COLO668 (cell line): Measurements from ENCODE around the gene KMT2C.

Source experiments
- DNase-seq: peaks from one replicate; lab custom pipeline; 2025; ENCODE audit not compliant: unreplicated experiment; lab: John Stamatoyannopoulos, UW

The KMT2C gene

DNA sequence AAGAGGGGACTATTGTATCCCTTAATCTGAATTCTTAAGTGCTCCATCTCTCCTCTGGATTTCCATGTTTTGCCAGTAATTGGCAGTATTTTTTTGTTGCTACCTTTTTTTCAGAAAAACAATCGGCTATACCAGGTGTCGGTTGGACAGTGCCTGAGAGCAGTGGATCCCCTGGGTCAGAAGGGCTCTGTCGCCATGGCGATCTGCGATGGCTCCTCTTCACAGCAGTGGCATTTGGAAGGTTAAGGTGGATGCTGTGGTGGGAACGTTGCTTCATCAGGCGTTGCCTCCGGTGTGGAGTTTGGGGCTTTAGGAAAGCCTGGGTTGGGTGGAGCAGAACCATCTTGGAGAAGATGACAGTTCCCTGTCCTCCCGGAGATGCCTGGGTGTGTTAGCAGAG is 314.4 kb downstream of the KMT2C start:
- DNase-seq: no peak

DNA sequence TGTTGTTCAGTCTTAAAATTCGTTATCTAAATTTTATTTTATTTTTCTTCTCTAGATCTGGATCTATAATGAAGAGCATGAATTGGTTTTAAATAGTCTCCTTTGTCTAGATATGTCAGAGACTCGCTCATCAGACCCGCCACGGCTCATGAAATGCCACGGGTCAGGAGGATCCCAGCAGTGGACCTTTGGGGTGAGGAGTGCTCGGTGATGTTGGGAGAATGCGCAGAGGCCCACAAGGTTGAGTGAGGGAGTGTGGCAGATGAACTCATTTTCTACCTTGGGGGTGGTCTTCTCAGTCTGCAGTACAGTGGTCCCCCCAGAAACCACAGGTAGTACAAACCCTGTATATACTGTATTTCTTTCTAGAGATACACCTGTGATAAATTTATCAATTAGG is 315.0 kb downstream of the KMT2C start:
- no peak for DNase-seq

DNA sequence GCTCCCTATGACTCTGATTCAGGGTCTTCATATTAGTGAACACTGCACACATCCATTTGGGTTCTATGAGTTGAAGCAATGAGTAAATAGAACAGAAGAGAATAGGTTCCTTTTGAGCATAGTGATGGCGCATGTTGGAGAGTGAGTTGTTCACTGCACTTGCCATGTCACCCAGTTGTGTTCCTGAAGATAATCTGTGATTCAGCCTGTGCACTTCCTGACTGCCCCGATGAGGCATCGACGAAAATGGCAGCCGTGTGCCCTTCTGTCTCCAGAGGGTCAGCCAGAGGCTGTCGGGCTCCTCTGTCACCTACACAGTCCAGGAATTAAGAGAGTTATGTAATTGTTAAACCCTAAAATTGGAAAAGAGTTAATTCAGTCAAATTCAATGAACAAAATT is 315.6 kb downstream of the KMT2C start:
- no peak for DNase-seq

DNA sequence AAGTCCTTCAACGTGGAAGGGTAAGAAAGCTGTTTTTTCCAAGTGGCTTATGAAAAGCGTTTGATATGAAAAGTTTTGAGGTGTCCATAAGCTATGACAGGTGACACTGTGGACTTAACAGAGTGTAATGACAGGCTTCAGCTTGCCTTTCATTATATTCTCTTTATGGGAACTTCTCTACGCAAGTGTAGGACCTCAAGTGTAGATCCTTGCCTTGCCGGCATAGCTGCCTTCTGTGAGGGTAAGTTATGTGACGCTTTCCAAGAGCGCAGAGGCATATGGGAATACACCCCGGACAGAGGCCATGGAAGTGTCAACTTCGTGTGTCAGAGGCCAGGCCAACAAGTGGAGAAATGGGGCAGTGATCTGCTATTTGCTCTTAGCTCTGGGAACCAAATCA is 318.4 kb downstream of the KMT2C start:
- DNase-seq: no peak

DNA sequence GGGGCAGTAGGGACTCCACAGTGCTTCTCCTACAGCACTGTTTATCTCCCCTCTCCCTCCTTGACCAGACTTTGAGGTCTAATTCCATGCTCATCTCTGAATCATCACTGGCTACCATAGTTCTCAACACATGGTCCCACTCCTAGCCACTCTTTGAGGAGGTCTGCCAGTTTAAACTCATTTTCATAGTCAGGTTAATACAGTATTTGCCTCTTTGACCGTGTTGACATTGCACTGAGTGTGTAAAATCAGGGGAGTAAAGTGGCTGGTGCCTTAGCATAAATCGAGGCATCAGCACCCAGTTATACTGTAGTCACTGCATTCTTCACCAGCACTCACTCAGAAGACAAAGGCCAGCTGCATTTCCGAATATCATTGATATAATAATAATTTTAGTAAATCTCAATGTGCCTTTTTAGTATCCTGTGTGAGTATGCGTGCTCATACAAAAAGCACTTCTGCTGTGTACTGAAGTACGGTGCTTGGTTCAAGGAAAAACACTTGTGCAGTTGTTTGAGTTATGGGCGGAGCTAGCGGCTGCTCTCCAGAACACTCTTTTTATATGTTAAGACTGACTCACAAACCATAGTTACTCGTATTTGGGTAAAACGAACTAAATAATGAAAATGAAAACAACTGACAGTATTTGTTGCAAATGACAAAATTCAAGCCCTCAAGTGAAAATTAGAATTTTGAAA is 320.6 kb downstream of the KMT2C start:
- DNase-seq: no peak

DNA sequence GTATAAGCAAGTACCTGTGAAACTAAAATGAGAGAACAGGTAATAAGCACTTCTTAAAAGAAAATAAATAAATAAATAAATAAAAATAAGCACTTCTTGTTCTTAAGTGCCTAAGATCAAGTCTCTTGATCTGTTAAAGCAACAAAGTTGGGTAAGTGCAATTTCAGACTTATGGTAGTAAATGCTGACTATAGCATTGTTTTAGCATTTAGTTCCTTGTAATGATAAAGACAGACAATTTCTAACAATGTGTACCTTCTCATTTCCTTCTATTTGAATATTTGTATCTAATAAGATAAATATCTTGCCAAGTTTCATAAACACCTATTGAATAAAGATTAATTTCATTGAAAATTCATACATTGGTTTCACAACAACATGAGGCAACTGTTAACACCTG is 323.0 kb downstream of the KMT2C start:
- DNase-seq: no peak

DNA sequence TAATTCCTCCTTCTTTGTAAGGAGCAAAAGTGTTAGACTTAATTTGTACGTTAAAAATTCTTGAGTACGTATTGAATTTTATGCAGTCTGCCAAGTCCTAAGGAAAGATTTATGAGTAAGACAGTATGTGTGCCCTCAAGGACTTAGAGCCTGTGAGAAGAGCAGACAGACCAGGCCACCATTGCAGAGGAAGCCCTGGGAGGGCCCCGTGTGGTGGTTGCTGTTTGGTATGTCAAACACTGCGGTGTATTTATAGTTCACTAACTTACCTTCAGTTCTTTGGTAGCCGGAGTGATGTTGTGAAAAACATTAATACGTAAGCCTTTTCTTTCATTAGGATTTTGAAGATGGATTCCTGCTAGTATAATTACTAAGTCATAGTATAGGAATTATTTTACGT is 327.4 kb downstream of the KMT2C start:
- no peak for DNase-seq

DNA sequence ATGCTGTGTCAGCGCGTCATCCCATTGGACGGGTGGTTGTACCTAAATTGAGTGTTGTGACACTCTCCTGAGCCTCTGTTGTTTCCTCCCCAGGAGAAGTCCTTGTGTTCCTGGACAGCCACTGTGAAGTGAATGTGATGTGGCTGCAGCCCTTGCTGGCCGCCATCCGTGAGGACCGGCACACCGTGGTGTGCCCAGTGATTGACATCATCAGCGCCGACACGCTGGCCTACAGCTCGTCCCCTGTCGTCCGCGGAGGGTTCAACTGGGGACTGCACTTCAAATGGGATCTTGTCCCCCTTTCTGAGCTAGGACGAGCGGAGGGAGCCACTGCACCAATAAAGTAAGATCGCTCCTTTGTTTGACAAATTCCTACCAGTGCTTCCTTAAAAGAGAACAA is 327.9 kb downstream of the KMT2C start:
- DNase-seq: no peak

DNA sequence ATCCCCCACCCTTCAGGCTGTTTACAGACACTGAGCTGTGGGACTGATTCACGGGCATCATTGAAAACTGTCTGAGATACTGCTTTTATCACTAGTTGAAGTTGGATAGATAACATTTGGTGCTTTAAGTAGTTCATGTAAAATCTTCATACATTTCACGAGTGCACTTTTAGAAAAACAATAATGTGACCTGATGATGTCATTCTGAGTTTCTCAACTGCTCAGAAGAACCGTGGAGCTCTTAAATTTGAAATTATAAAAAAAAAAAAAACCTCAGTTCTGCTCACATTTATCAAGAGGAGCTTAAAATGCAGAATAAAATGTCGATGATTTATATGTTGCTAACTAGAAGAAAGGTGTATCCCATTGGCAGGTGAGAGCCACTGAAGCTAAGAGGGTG is 328.8 kb downstream of the KMT2C start:
- DNase-seq: no peak

DNA sequence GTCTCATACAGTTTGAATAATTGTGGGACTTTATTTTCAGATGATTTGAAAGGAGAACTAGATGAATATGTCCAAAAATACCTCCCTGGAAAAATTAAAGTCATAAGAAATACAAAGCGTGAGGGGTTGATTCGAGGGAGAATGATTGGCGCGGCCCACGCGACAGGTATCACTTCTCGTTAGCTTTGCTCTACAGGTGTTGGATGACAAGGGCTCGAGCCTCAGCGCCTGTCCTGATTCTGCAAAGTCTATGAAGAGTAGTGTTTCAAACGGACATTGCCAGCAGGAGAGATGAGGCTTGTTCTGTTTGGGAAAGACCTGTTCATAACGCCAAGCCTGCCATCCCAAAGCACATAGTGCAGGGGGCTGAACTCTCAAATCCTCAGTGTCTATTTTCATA is 330.6 kb downstream of the KMT2C start:
- DNase-seq: no peak

DNA sequence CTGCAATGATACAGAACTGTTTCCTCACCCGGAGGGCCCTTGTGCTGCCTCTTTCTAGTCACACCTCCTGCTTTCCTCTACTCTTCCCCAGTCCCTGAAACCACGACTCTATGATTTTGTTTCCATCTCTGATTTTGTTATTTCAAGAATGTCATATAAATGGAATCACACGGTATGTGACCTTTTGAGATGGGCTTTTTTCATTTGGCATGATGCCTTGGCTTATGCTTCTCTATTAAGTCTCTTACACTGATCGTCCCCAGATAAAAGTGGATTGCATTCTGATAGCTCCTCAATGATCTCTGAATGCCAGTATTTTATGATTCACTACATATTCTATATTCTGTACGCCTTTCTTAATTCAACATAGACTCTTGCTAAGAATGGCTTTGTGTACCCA is 332.1 kb downstream of the KMT2C start:
- no peak for DNase-seq

DNA sequence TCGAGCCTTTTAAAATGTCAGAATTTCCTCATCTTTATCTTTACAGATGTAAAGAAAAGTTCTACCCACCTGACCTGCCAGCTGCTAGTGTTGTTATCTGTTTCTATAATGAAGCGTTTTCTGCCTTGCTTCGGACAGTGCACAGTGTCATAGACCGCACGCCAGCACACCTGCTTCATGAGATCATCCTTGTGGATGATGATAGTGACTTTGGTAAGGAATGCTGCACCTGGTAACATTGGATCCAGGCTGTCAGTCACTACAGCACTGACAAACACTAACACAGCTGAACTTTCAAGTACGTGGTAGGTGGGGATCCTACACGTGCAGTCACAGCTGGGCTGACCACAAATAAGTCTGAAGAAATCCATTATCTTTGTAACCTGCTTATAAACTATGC is 332.7 kb downstream of the KMT2C start:
- no peak for DNase-seq

DNA sequence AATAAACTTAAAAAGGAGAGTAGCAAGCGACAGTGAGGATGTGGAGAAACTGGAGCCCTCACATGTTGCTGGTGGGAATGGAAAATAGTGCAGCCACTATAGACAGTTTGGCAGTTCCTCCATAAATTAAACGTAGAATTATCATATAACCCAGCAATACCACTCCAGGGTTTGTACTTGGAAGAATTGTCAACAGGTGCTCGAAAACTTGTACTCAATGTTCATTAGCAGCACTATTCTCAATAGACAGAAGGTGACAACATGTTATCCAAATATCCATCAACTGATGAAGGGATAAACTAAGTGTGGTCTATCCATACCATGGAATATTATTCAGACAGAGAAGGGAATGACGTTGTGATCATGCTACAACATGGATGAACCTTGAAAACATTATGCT is 338.5 kb downstream of the KMT2C start:
- DNase-seq: no peak

DNA sequence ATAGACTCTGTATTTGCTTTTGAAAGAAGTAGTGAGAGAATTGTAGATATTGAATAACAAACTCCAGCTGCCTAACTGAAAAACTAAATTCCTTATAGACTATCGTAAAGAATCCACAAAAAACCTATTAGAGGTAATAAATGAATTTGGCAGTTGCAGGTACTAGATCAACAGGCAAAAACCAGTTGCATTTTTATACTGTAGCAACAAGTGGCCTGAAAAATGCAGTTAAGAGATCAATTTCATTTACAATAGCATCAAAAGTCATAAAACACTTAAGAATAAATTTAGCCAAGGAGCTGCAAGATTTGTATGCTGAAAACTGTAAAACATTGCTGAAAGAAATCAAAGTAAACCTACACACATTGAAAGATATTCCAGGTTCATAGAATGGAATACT is 340.0 kb downstream of the KMT2C start:
- DNase-seq: no peak

DNA sequence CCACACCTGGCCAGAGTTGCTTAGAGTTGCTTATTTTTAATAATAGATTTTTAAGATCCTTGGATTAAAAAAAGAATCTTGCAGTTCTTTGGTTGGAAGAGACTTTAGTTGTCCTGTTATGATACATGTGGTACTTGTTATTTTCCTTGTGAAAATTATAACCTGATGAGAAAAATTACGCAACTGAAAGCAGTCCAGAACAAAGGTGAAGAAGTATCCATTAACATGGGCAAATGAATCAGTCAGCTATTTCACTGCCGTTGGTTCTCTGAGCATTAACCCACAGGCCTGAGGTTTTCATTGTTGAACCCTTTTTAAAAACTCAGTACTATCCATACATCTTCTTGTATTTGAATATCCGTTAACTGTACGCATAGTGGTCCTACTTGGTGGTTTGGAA is 342.1 kb downstream of the KMT2C start:
- DNase-seq: no peak

DNA sequence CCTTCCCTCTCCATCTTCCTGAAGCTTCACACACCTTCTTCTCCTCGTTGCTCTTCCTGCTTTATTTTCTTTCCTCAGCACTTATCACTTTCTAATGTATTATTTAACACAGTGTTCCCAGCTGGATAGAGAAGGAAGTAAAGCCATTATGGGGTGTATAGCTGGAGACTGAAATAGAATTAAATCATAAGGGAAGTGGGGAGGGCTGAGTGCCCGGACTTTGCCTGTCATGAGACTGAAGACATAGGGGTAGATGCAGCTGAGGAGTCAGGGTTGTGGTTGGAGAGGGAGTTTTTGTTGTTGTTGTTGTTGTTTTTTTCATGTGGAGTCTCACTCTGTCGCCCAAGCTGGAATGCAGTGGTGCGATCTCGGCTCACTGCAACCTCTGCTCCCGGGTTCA is 345.1 kb downstream of the KMT2C start:
- DNase-seq: no peak

DNA sequence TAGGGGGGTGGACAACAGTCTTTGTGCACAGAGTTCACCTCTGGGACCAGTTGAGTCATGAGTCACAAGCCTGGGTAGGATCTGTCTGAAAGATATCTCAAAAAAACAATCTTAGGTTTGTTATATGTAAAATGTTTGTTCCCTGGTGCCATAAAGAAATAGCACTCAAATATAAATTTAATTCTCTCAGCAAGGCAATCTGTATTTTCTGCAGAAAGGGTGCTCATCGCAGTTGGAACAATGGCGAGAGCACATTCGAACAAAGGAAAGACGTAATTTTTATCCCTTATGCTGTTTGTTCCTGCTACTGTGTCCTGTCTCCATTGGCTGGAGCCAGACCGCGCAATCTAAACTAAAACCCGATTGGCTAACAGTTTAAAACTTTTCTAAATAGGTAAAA is 346.6 kb downstream of the KMT2C start:
- DNase-seq: no peak

DNA sequence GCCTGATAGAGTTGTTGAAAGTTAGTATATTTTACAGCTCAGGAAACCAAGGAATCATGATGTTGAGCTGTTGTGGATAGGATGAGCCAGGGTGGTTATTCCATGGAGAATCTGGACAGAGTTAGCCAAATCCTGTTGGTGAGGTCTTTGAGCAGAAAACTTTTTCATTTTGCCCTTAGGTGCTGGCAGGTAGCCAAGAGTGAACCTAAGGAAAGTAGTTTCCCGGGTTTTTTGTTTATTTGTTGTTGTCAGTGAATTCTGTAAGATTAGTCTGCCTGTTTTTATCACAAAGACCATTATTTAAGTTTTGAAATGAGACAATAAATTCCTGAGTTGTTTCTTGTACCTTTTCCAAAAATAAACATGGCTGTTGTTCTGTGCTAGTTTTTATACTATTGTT is 349.3 kb downstream of the KMT2C start:
- no peak for DNase-seq

DNA sequence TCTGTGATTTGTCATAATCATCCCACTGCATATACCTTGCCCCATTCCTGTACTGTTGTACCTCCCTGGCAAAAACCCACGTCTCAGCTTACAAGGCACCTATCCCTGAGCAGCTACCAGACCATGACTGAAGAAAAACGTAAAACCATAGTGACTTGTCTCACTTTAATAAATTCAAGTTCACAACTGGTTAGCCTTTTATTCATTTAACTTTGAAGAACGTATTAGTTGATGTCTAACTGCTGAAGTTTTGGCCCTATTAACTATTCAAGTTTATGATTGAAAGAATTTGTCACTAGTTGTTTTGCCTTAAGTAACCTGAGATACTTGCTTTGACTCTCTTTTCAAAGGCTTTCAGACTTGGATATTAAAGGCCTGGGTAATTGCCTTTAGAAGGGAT is 350.7 kb downstream of the KMT2C start:
- no peak for DNase-seq
